ENCODE measurements around the gene SEC23IP.
"Not testable (repeated sequence)": the region's sequence is repeated elsewhere in the genome, so short reads cannot be mapped to it uniquely, and the experiment has no call there.

Gene SEC23IP

GRCh38 chr10:119892188-119893065 lies at the start of gene SEC23IP:
TSS of gene SEC23IP (plus strand) at chr10:119892730. CDS start at chr10:119892783, 53 bp downstream.
- DNase-seq (ENCODE audit: low spot score): peak; percentile 99

DNA sequence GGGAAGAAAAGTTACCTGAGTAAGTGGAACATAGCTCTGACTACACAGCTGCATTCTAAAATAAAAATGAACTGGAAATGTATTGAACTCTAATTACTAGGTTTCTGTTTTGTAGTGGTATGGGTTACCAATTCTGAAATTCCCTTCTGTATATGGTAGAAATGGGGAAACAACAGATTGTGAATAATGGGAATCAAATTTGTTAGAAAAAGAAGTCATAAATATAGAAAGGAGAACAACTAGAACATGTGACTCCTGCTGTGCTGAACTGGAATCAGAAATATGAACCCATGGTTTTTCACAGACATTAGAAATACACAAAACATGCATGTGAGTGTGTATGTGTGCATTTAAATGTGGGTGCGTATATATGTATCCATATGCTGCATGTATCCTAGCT lies 46.9 kb upstream of the SEC23IP start:
- no peak for DNase-seq (ENCODE audit: low spot score)

GRCh38 chr10:119849031-119849789 lies 43.3 kb upstream of the SEC23IP start:
- DNase-seq (ENCODE audit: low spot score): no peak

DNA sequence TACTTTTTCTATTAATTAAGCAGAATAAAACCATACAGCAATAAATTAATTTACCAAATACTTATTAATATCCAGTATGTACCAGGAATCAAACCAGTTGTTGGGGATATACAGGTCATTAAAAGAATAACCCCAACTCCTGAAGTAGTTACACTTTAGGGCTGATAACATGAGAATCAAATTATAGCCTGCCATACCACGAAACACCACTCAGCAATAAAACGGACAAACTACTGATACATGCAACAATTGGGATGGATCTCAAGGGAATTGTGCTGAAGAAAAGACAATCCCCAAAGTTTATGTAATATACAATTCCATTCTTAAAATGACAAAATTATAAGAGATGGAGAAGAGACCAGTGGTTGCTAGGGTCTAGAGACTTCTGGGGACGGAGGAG lies 42.6 kb upstream of the SEC23IP start:
- no peak for DNase-seq (ENCODE audit: low spot score)

GRCh38 chr10:119852277-119852676 lies 40.3 kb upstream of the SEC23IP start:
- DNase-seq (ENCODE audit: low spot score): no peak

GRCh38 chr10:119852822-119853221 lies 39.7 kb upstream of the SEC23IP start:
- DNase-seq (ENCODE audit: low spot score): no peak

GRCh38 chr10:119853574-119853973 lies 39.0 kb upstream of the SEC23IP start:
- no peak for DNase-seq (ENCODE audit: low spot score)

DNA sequence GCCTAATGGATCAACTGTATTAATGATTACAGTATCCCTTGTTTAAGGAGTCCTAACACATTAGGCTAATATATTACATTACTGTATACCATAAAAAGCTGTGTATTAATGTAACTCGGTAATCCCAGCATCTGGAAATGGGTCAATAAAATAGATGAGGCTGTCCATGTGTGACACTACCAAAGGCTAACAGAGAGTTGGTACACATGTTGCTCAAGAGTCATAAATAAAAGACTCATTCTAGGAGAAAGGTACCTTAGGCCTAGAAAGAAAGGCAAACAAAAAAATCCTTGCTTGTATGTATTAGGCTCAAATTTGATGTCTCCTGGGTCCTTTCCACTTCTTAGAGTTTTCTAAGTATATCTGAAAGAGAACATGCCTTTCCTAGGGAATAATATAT lies 34.5 kb upstream of the SEC23IP start:
- DNase-seq (ENCODE audit: low spot score): no peak

DNA sequence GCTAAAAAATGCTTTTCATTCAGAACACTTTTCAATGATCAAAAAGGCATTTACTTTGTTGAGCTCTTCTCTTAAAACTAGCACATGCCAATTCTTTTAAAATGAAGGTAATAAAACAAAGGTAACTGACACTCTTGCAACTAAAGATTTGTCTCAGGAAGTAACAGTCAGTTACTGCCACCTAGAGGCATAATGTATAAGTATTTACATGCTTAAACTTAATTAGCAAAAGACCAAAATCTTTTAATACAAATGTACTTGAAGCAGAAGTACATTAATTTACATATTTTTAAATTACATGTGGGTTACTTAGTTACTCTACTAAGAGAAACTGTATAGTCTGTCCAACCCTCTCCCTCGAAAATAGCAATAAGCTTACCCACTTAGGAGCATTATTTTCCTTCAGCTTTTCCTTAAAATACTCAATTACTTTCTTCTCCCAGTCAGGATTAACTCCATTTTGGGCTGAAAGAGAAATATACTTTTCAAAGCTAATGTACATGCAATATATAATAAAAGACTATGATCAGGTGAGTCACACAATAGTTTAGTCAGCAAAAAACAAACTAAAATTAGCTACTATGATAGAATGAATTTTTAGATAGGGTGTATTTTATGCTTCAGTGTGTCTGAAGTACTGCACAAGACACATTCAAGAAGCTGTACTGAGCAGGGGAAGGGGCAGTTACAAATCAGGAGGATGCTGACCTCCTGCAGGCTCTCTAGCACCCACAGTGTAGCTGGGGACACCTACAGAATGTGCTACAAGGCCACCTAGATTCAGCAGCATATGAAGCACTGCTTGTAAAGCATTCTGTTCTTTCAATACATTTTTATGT lies 32.9 kb upstream of the SEC23IP start:
- peak; percentile 54 for DNase-seq (ENCODE audit: low spot score)

GRCh38 chr10:119860866-119861607 lies 31.5 kb upstream of the SEC23IP start:
- no peak for DNase-seq (ENCODE audit: low spot score)

DNA sequence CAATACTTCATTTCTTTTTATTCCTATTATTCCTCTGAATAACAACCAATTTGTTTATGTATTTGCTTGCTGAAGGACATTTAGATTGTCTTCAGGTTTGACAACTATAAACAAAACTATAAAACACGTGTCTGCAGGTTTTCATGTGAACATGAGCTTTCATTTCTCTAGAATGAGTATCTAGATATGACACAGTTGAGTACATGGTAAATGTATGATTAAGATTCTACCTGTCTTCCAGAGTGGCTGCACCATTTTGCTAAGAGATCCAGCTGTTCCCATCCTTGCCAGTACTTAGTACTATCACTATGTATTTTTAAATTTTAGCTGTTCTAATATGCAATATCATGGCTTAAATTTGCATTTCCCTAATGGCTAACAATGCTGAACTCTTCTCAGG lies 30.0 kb upstream of the SEC23IP start:
- DNase-seq (ENCODE audit: low spot score): no peak

DNA sequence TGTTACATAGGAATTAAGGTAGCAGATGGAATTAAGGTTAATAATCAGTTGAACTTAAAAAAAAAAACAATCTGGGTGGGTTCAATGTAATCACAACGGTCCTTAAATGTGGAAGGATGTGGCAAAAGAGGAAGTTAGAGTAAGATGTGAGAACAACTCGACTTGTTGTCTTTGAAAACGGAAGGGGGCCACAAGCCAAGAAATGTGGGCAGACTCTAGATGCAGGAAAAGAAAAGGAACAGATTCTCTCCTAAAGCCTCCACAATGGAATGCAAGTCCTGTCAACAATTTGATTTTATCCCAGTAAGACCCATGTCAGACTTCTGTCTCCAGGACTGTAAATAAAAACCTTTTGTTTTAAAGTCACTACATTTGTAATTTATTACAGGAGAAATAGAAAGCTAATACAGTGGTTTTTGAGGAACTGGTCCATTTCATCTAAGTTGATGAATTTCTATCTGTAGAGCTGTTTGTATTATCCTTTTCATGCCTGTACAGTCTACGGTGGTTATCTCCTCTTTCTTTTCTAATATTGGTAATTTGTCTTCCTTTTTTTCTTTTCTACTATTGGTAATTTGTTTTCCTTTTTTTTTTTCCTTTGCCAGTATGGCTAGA lies 28.5 kb upstream of the SEC23IP start:
- DNase-seq (ENCODE audit: low spot score): no peak

- DNase-seq (ENCODE audit: low spot score): no peak
Measured at GRCh38 chr10:119865699-119866240, 26.8 kb upstream of the SEC23IP start.

GRCh38 chr10:119867317-119867716 lies 25.2 kb upstream of the SEC23IP start:
- no peak for DNase-seq (ENCODE audit: low spot score)

GRCh38 chr10:119869398-119869797 lies 23.1 kb upstream of the SEC23IP start:
- DNase-seq (ENCODE audit: low spot score): not testable (repeated sequence)

DNA sequence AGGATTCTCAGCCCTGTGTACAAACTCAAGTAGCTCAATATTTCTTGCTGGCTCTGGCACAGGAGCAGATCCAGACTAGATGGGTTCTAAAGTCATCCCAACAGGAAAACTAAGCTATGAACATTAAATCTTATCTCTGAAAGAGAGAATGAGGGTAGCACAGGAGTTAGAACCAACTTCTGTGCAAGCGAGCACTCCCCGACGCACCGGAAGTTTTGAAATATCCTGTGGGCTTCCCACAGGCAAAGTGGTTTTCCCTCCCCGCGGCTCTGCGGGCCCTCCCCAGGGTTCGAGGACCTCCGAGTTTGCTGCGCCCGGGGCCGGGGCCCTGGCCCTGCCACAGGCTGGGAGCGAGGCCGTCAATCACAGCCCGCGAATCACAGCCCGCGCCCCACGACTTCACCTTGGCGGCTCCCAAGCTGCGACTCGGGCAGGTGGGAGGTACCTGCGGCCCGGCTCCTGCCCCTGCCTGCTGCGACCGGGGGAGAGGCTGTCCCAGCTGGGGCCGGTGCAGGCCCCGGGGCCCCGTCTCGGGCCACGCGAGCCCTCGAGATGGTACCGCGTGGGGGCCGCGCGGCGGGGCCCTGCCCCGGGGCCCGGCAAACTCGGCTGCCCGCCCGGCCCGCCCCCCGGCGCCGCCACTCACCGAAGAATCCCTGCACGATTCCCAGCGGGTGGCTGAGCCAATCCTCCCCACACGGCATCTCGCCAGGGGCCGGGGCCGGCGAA lies 20.5 kb upstream of the SEC23IP start:
- peak; percentile 22 for DNase-seq (ENCODE audit: low spot score)

DNA sequence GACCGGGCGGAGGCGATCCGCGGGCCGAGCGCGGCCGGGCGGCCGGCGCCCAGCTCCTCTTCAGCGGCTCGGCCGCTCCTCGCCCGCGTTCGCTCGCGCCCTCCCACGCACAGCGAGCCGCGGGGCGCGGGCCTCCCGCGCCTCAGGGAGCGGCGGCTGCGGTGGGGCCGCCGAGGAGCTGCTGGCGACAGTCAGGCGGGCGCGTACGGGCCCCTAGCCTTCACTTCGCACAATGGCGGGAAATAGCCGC lies 20.0 kb upstream of the SEC23IP start, which contains the start of gene MCMBP:
Gene MCMBP, minus strand, starts transcription at position 234 of the 250 bp plus-strand sequence. CDS start 259 bp downstream, outside the sequence.
- DNase-seq (ENCODE audit: low spot score): no peak

DNA sequence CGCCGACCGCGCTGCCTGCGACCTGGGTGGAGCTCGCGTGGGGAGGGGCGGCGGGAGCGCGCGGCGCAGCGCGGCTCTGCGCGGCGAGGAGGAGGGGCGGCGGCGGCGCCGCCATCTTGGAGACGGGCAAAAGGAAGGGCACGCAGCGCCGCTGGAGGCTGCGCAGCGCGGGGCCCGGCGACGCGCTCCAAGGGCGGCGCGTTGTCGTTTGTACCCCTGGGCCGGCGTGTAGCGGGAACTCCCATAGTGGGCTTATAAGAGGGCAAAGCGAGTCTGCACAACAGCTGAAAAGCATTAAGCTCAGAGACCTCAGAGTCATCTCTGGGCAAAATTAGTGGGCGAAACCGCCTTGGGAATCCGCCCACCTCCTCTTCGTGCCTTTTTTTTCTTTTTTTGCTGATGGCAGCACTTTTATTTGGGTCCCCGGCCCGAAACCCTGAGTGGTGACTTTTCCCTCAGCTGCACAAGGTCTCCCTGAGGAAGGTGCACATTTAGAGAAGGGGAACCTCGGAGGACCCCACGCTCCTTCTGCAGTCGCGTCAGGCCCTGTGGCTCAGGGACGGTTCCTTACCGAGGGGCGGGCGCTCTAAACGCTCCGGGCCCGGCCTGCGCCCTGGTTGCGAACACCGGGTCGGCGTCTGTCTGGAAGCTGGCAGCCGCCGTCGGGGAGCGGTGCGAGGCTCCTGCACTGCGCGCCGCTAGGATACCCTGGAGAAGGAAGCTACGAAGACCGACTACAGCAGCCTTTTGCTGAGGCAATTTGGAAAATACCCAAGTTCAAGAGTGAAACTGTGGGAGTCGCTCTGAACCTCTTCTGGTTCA lies 19.5 kb upstream of the SEC23IP start:
- DNase-seq (ENCODE audit: low spot score): peak; percentile 92

DNA sequence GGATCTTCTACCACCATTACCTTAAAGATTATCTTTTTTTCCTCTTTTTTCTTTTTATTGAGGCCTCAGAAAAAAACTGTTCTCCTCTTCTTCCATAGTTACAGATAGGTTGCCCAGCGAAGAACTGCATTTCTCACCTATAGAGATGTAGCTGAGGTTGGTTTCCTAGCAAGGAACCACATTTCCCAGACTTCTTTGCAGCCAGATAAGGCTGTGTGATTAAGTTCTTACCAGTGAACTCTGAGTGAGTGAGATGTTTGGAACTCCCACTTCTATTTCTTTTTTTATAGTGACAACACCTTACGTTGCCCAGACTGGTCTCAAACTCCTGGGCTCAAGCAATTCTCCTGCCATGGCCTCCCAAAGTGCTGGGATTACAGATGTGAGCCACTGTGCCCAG lies 14.0 kb upstream of the SEC23IP start:
- no peak for DNase-seq (ENCODE audit: low spot score)
